GM21515 (cell line): ENCODE measurements around the gene OSBPL9.

Source experiments
- ATAC-seq: cut with Tn5 transposase; IDR thresholded peaks from one replicate; pipeline ENCODE4 v1.9.1; 2021; ENCODE audit not compliant: unreplicated experiment

OSBPL9 gene, protein sequence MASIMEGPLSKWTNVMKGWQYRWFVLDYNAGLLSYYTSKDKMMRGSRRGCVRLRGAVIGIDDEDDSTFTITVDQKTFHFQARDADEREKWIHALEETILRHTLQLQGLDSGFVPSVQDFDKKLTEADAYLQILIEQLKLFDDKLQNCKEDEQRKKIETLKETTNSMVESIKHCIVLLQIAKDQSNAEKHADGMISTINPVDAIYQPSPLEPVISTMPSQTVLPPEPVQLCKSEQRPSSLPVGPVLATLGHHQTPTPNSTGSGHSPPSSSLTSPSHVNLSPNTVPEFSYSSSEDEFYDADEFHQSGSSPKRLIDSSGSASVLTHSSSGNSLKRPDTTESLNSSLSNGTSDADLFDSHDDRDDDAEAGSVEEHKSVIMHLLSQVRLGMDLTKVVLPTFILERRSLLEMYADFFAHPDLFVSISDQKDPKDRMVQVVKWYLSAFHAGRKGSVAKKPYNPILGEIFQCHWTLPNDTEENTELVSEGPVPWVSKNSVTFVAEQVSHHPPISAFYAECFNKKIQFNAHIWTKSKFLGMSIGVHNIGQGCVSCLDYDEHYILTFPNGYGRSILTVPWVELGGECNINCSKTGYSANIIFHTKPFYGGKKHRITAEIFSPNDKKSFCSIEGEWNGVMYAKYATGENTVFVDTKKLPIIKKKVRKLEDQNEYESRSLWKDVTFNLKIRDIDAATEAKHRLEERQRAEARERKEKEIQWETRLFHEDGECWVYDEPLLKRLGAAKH

GRCh38 chr1:51616903-51617708, at the start of gene OSBPL9:
Gene OSBPL9, plus strand, starts transcription at chr1:51617092. Its CDS starts 19 bp downstream, at chr1:51617111.
- peak; percentile 92 for ATAC-seq

DNA sequence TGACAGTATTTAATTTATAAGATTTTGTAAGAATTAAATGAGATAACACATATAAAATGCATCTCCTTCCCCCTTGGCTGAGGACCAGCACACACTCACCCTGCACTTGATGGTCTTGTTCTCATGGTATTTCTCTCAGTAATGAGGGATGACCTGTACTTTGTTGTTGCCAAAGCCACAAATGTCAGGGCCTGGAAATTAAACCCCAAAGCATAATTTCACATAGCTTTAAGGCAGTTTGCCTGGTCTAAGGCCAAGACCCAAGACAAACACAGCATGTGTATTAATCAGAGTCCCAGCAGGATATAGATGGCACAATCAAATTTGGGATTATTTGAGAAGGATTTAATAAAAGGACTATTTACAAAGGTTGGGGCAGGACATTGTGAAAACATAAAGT, 49.2 kb upstream of the OSBPL9 start:
- no peak for ATAC-seq

- ATAC-seq, result no peak
Observed at GRCh38 chr1:51568231-51568935, 48.5 kb upstream of the OSBPL9 start.

DNA sequence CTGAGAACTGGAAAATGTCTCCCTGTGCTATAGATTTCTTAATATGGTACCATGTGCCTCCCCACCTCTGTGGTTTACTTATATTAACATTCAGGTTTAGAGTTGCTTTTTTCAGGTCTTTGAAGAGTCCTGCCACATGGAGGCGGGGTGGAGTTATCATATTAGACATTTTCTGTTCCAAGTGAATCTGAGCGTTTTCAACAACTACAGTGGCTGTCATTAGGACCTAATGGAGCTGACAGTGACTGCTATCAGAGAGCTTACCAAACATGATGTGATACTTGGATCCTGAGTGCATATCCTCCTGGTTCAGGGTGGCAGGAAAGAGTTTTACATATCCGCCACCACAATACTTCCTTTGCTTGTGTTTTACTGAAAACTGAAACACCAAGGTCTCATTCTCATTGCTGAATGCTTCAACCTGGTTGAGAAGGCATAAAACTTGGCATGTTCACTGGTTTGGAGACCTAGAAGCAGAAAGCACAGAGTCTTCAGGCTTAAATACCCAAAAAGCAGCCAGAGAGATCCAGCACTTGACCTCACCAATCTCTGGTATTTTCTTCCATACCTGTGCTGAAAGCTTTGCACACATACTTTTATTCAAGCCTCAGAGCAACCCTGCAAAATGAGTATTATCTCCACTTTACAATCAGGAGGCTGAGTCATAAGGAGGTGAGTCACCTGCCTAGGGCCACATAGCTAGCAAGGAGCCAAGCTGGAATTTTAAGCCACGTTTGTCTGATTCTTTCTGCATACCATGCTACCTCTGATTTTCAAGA, 47.4 kb upstream of the OSBPL9 start:
- peak; percentile 72 for ATAC-seq

GRCh38 chr1:51570063-51570710, 46.7 kb upstream of the OSBPL9 start:
- peak; percentile 29 for ATAC-seq

DNA sequence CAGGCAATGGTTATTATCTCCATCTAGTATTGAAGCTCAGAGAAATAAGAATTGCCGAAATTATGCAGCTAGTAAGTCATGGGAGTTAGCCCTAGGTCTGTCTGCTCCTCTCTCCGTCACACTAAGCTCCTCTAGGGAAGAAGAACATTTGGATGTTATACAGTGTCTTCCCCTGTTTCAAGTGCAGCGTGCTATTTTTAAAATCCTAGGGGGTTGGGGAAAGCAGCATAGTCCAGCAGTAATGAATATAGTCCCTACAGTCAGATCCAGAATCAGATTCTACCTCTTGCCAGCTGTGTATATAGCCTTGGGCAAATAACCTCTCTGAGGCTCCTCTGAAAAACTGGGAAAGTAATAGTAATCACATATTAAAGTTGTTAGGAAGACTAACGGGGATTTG, 44.5 kb upstream of the OSBPL9 start:
- no peak for ATAC-seq

DNA sequence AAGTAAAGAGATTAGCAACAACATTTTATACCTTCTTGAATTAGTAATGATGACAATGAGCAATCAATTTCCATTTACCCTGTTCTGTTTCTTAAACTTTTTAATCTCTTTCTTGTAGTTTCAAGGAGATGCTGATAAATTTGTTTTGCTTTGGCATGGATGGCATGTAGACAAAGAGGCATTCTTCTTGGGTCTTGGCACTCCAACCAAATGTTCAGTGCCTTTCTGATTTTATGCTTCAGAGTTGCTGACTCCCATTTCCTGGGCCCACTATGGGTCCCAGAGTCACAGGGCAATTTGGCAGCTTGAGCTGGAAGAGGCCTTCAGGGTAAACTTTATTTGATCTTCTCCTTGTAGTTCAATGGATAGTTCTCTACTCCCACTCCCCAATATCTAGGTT, 42.1 kb upstream of the OSBPL9 start:
- no peak for ATAC-seq

GRCh38 chr1:51575406-51576084, 41.3 kb upstream of the OSBPL9 start:
- ATAC-seq, result no peak

DNA sequence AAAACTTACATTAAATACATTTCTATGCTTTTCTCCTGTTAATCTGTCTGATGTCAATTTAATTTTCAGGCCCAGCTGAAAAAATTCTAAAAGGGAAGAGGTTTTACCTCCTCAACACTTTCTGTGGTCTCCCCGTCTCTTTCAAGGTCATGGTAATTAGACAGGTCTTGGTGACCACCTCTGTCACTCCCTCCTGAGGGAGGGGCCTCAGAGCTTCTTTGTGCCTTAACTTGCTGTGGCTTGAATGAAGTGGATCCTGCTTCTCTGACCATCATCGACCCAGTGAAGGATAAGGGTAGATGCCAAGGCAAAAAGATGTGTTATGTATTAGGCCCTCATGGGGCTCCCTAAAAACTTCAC, 40.8 kb upstream of the OSBPL9 start:
- ATAC-seq, result no peak

DNA sequence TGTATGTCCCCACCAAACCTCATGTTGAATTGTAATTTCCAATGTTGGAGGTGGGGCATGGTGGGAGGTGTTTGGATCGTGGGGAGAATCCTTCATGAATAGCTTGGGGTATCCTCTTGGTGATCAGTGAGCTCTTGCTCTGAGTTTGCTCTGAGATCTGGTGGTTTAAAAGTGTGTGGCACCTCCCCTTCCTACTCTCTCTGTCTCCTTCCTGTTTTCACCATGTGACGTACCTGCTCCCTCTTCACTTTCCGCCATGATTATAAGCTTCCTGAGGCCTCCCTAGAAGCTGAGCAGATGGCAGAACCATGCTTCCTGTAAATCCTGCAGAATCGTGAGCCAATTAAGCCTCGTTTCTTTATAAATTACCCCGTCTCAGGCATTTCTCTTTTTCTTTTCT, 40.0 kb upstream of the OSBPL9 start:
- no peak for ATAC-seq

GRCh38 chr1:51578383-51579109, 38.3 kb upstream of the OSBPL9 start:
- ATAC-seq, result no peak

- ATAC-seq, result no peak
Observed at GRCh38 chr1:51581238-51581637, 35.7 kb upstream of the OSBPL9 start.

- ATAC-seq, result no peak
Observed at GRCh38 chr1:51583532-51583931, 33.4 kb upstream of the OSBPL9 start.

- no peak for ATAC-seq
Observed at GRCh38 chr1:51584021-51584420, 32.9 kb upstream of the OSBPL9 start.

GRCh38 chr1:51592711-51593110, 24.2 kb upstream of the OSBPL9 start:
- no peak for ATAC-seq

DNA sequence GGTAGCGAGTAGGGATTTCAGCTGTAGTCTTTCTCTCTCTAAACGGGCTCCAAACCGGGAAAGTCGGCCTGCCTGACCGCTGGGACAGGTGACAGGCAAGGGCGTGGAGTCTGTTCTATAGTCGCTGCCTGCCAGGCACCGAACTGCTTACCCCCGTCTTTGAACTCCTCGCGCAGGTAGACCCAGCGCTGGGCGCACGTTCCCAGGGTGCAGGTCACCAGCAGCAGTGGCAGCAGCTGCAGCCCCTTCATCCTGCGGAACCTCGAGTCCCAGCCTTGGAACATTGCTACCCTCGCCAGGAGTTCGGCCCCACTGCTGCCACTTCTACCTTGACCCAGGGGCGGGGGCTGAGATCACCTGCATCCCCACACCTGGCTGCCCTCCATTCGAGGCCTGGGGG, 22.2 kb upstream of the OSBPL9 start:
- ATAC-seq, result no peak

DNA sequence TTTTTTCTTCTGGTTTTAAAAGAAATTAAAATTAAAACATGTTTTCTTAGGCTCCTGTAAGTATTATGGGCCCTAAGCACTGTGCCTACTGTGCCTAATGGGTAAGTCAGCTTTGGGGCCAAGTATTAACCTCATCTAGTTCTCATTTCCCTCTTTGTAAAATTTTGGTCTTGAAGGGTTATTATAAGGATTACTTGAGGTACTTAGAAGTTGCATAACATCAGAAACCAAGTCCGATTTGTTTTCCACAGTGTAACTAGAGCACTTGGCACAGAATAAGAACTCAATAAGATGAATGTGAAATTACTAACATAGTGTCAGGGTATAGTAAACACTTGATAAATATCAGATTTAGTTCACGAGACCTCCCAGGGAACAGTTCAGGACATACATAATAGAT, 16.4 kb upstream of the OSBPL9 start:
- ATAC-seq, result no peak

- no peak for ATAC-seq
Observed at GRCh38 chr1:51600965-51601364, 15.9 kb upstream of the OSBPL9 start.
